PC-3 (cell line): ENCODE results near the gene SPHK1. TPM values are rescaled to one million over a fixed set of nuclear protein-coding genes. Genes with fewer than 3 reads are reported as not detected.

ENCODE experiments used
- ATAC-seq: fragments of 200-7000 bp; cut with Tn5 transposase; 2 replicates; pipeline ENCODE4 v1.9.1; 2020; ENCODE audit warnings: mild to moderate bottlenecking, moderate library complexity
- BruUV-seq: library from RNA; stranded (reverse); fragments of 400-500 nt; replicated peaks from 2 replicates; lab custom pipeline; 2021; lab: Mats Ljungman, UMichigan
- CTCF ChIA-PET: fragments of 300-600 bp; sonication (Branson Sonifier 250); formaldehyde crosslinking; loops from one replicate; lab custom pipeline; 2022; ENCODE audit warnings: antibody characterized with exemption; lab: Charles Lee
- POLR2A ChIA-PET: fragments of 300-600 bp; sonication (Branson Sonifier 250); formaldehyde crosslinking; loops from one replicate; lab custom pipeline; 2022; ENCODE audit warnings: antibody characterized with exemption; ENCODE audit not compliant: unreplicated experiment; lab: Charles Lee
- DNase-seq: peaks from one replicate; pipeline ENCODE4 v3.0.0-alpha.2; 2015
- H2AFZ ChIP-seq: fragments of 300-600 bp; sonication (generic); 2 replicates; pipeline ENCODE4 v1.6.0; 2016; ENCODE audit warnings: antibody characterized with exemption, low read length
- H3F3A ChIP-seq: fragments of 300-600 bp; sonication (generic); one replicate; pipeline ENCODE4 v1.6.0; 2017; ENCODE audit warnings: antibody characterized with exemption, low read length, control low read depth, mild to moderate bottlenecking; ENCODE audit not compliant: unreplicated experiment
- H3K27ac ChIP-seq: fragments of 300-600 bp; sonication (generic); 2 replicates; pipeline ENCODE4 v1.5.1; 2016; ENCODE audit warnings: mild to moderate bottlenecking, low read length
- H3K27me3 ChIP-seq: fragments of 300-600 bp; sonication (generic); 2 replicates; pipeline ENCODE4 v1.6.1; 2016; ENCODE audit warnings: low read length, mixed read lengths
- H3K36me3 ChIP-seq: fragments of 300-600 bp; sonication (generic); 2 replicates; pipeline ENCODE4 v1.6.1; 2016; ENCODE audit warnings: low read depth, mixed run types, low read length, mixed read lengths
- H3K4me1 ChIP-seq: fragments of 300-600 bp; sonication (generic); 2 replicates; pipeline ENCODE4 v1.5.1; 2016; ENCODE audit warnings: low read length; ENCODE audit not compliant: insufficient read depth
- H3K4me2 ChIP-seq: fragments of 300-600 bp; sonication (generic); 2 replicates; pipeline ENCODE4 v1.6.0; 2016; ENCODE audit warnings: low read length
- H3K4me3 ChIP-seq: fragments of 300-600 bp; sonication (generic); 2 replicates; pipeline ENCODE4 v1.5.1; 2016; ENCODE audit warnings: mild to moderate bottlenecking, low read length, mixed read lengths
- H3K79me2 ChIP-seq: fragments of 300-600 bp; sonication (generic); 2 replicates; pipeline ENCODE4 v1.6.1; 2017; ENCODE audit warnings: low read length, mixed read lengths
- H3K9ac ChIP-seq: fragments of 300-600 bp; sonication (generic); 2 replicates; pipeline ENCODE4 v1.6.0; 2016; ENCODE audit warnings: mild to moderate bottlenecking, low read length
- H3K9me2 ChIP-seq: fragments of 300-600 bp; sonication (generic); replicated peaks from 2 replicates; pipeline ENCODE4 v1.6.1; 2016; ENCODE audit warnings: mixed run types, low read length, mixed read lengths
- H3K9me3 ChIP-seq: fragments of 300-600 bp; sonication (generic); 2 replicates; pipeline ENCODE4 v1.6.1; 2016; ENCODE audit warnings: low read length, mixed read lengths
- H4K20me1 ChIP-seq: fragments of 300-600 bp; sonication (generic); 2 replicates; pipeline ENCODE4 v1.6.1; 2016; ENCODE audit warnings: low read length, mixed read lengths
- CTCF ChIP-seq: fragments of 300-600 bp; sonication (generic); conservative IDR thresholded peaks from 2 replicates; pipeline ENCODE4 v1.5.1; 2017; ENCODE audit warnings: antibody characterized with exemption, low read depth, mild to moderate bottlenecking, low read length
- EZH2 ChIP-seq: fragments of 300-600 bp; sonication (generic); IDR thresholded peaks from one replicate; pipeline ENCODE4 v1.6.1; 2017; ENCODE audit warnings: antibody characterized with exemption, mild to moderate bottlenecking, low read length; ENCODE audit not compliant: unreplicated experiment
- EZH2phosphoT487 ChIP-seq: fragments of 300-600 bp; sonication (generic); IDR thresholded peaks from 2 replicates; pipeline ENCODE4 v1.6.1; 2018; ENCODE audit warnings: mild to moderate bottlenecking, antibody characterized with exemption, low read length, borderline replicate concordance
- intact Hi-C: fragments of 100-400 bp; cut with micrococcal nuclease; formaldehyde crosslinking; loops from 2 replicates; pipeline ENCODE4 v1.9.0; 2023
- total RNA-seq: library from RNA; depleted of rRNA; stranded (reverse); fragments of >200 nt; gene quantifications from 2 replicates; pipeline ENCODE4 v1.2.3, GENCODE V29; 2014

The SPHK1 gene
- total RNA-seq, 1 experiment from 2014 or later = 54.2 TPM

- CTCF ChIA-PET = no interaction called here
- no peak overlapping the region for H3K4me3 ChIP-seq
- POLR2A ChIA-PET = no interaction called here
- H3K27me3 ChIP-seq = no peaks in the 10 kb centered on the region
- no peaks in the 10 kb centered on the region for H3K4me1 ChIP-seq
- no peak overlapping the region for H3K27ac ChIP-seq
- no peak overlapping the region for H3K9ac ChIP-seq
- ATAC-seq = no peak
- no peak for DNase-seq
- H3K36me3 ChIP-seq = peaks cover 15% of the 10 kb centered on the region; the same call in 1 of the 2 replicates
- H2AFZ ChIP-seq = no peak overlapping the region
- H3F3A ChIP-seq = no peaks in the 10 kb centered on the region
- no peaks in the 10 kb centered on the region for H3K9me2 ChIP-seq
- intact Hi-C loops = no loop called here
- no TSS peak for BruUV-seq
- H3K9me3 ChIP-seq = no peaks in the 10 kb centered on the region
- peaks cover 87% of the 10 kb centered on the region for H3K79me2 ChIP-seq
- TF ChIP-seq EZH2 = no peak
- no peak for TF ChIP-seq EZH2phosphoT487
- no peak for TF ChIP-seq CTCF
- peaks cover 24% of the 10 kb centered on the region for H4K20me1 ChIP-seq
- no peak overlapping the region for H3K4me2 ChIP-seq
Measured at GRCh38 chr17:76420356-76421043, 36.1 kb downstream of the SPHK1 start.

- DNase-seq (no peak), ATAC-seq (no peak; the same call in 1 of the 2 replicates)
- H3K4me2 ChIP-seq = no peak overlapping the region
- H3K9me3 ChIP-seq = no peaks in the 10 kb centered on the region
- CTCF ChIA-PET = no interaction called here
- H3K27me3 ChIP-seq = no peaks in the 10 kb centered on the region
- H2AFZ ChIP-seq = no peak overlapping the region
- H3K27ac ChIP-seq = no peak overlapping the region
- BruUV-seq = no TSS peak
- H3F3A ChIP-seq = no peaks in the 10 kb centered on the region
- intact Hi-C loops = no loop called here
- H3K4me1 ChIP-seq = no peaks in the 10 kb centered on the region
- peaks cover 89% of the 10 kb centered on the region for H3K79me2 ChIP-seq
- peaks cover 24% of the 10 kb centered on the region for H4K20me1 ChIP-seq
- H3K9ac ChIP-seq = no peak overlapping the region
- no peak overlapping the region for H3K4me3 ChIP-seq
- H3K36me3 ChIP-seq = peaks cover 15% of the 10 kb centered on the region; the same call in 1 of the 2 replicates
- no peaks in the 10 kb centered on the region for H3K9me2 ChIP-seq
- POLR2A ChIA-PET = no interaction called here
- TF ChIP-seq CTCF (no peak), EZH2phosphoT487 (no peak), EZH2 (no peak)
Measured at GRCh38 chr17:76421044-76421407, 36.6 kb downstream of the SPHK1 start.

GRCh38 chr17:76422406-76422805 is 38.0 kb downstream of the SPHK1 start:
- ATAC-seq (no peak), DNase-seq (no peak)
- H3K4me2 ChIP-seq = no peak overlapping the region
- ChIA-PET POLR2A (no interaction called here), CTCF (no interaction called here)
- no peak overlapping the region for H3K9ac ChIP-seq
- H3K36me3 ChIP-seq = peaks cover 7% of the 10 kb centered on the region; the same call in 1 of the 2 replicates
- H3K4me1 ChIP-seq = no peaks in the 10 kb centered on the region
- H3K79me2 ChIP-seq = peaks cover 89% of the 10 kb centered on the region
- no peak overlapping the region for H2AFZ ChIP-seq
- intact Hi-C loops = no loop called here
- no peak for TF ChIP-seq EZH2phosphoT487
- no peak for TF ChIP-seq CTCF
- no peak for TF ChIP-seq EZH2
- H3K4me3 ChIP-seq = no peak overlapping the region
- no peak overlapping the region for H3K27ac ChIP-seq
- peaks cover 23% of the 10 kb centered on the region for H4K20me1 ChIP-seq
- H3F3A ChIP-seq = no peaks in the 10 kb centered on the region
- no TSS peak for BruUV-seq
- H3K9me2 ChIP-seq = no peaks in the 10 kb centered on the region
- no peaks in the 10 kb centered on the region for H3K27me3 ChIP-seq
- H3K9me3 ChIP-seq = no peaks in the 10 kb centered on the region
